ENCODE measurements around the gene SLC22A14.

- TF ChIP-seq, protein P1, sequence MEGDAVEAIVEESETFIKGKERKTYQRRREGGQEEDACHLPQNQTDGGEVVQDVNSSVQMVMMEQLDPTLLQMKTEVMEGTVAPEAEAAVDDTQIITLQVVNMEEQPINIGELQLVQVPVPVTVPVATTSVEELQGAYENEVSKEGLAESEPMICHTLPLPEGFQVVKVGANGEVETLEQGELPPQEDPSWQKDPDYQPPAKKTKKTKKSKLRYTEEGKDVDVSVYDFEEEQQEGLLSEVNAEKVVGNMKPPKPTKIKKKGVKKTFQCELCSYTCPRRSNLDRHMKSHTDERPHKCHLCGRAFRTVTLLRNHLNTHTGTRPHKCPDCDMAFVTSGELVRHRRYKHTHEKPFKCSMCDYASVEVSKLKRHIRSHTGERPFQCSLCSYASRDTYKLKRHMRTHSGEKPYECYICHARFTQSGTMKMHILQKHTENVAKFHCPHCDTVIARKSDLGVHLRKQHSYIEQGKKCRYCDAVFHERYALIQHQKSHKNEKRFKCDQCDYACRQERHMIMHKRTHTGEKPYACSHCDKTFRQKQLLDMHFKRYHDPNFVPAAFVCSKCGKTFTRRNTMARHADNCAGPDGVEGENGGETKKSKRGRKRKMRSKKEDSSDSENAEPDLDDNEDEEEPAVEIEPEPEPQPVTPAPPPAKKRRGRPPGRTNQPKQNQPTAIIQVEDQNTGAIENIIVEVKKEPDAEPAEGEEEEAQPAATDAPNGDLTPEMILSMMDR (IDR thresholded peaks at IDR 0.05): no peak
- no peak for TF ChIP-seq POLR2A (IDR thresholded peaks at IDR 0.05)
Observed at GRCh38 chr3:38278841-38279240, 3.3 kb upstream of the SLC22A14 start.
